CD4-positive, alpha-beta T cell (primary cell): ENCODE results near the gene ZNF354B. TPM values are rescaled to one million over a fixed set of nuclear protein-coding genes. Genes with fewer than 3 reads are reported as not detected.
"Not testable (repeated sequence)": the region's sequence is repeated elsewhere in the genome, so short reads cannot be mapped to it uniquely, and the experiment has no call there.

Experiments used
- ATAC-seq: fragments of 200-7000 bp; cut with Tn5 transposase; one replicate; pipeline ENCODE4 v1.10.0; 2022; ENCODE audit warnings: mild to moderate bottlenecking; ENCODE audit not compliant: poor library complexity
- CTCF ChIA-PET: fragments of 350-600 bp; sonication (Branson Sonifier 250); formaldehyde crosslinking; loops from one replicate; lab custom pipeline; 2021; ENCODE audit warnings: antibody characterized with exemption, inconsistent platforms; lab: Charles Lee
- POLR2A ChIA-PET: fragments of 350-600 bp; sonication (Branson Sonifier 250); formaldehyde crosslinking; loops from one replicate; lab custom pipeline; 2021; ENCODE audit warnings: antibody characterized with exemption, inconsistent platforms; lab: Charles Lee
- DNase-seq, 14 experiments: peaks; one replicate each; pipeline ENCODE4 v3.0.0-alpha.2; 2013 to 2020; ENCODE audit warnings: mixed read lengths in 2 of 14
- H3K27ac ChIP-seq, 2 donors: one replicate each; pipeline versions ENCODE4 v1.5.1 to v1.7.0; 2013; ENCODE audit warnings: low read length in 2 of 2, low read depth in 1 of 2, mild to moderate bottlenecking in 1 of 2
- H3K27me3 ChIP-seq, 2 experiments: 1 replicate in 1 of 2; 2 replicates in 1 of 2; pipeline versions ENCODE4 v1.6.1 to v1.7.0; 2013; ENCODE audit warnings: low read length in 2 of 2, control low read depth in 1 of 2, mild to moderate bottlenecking in 1 of 2, moderate library complexity in 1 of 2; ENCODE audit not compliant: insufficient read depth in 2 of 2, control insufficient read depth in 1 of 2
- H3K36me3 ChIP-seq: one replicate; pipeline ENCODE4 v1.6.1; 2013; ENCODE audit warnings: low read length, control low read depth; ENCODE audit not compliant: insufficient read depth
- H3K4me1 ChIP-seq: one replicate; pipeline ENCODE4 v1.6.1; 2013; ENCODE audit warnings: low read length, control low read depth; ENCODE audit not compliant: insufficient read depth
- H3K4me3 ChIP-seq: one replicate; pipeline ENCODE4 v1.5.1; 2013; ENCODE audit warnings: mild to moderate bottlenecking, low read length, moderate library complexity
- H3K9me3 ChIP-seq, 2 experiments: 1 replicate in 1 of 2; 2 replicates in 1 of 2; pipeline versions ENCODE4 v1.6.1 to v1.7.0; 2013; ENCODE audit warnings: low read length in 2 of 2, mild to moderate bottlenecking in 2 of 2, control low read depth in 1 of 2, moderate library complexity in 1 of 2; ENCODE audit not compliant: control insufficient read depth in 1 of 2, insufficient read depth in 1 of 2
- H3K27ac Mint-ChIP-seq: one replicate; pipeline ENCODE4 v1.8.0; 2020; ENCODE audit warnings: mixed read lengths
- H3K27me3 Mint-ChIP-seq: one replicate; pipeline ENCODE4 v1.8.0; 2021; ENCODE audit warnings: mixed read lengths
- H3K36me3 Mint-ChIP-seq: one replicate; pipeline ENCODE4 v1.8.0; 2021; ENCODE audit warnings: low read depth, mixed read lengths
- H3K4me1 Mint-ChIP-seq: one replicate; pipeline ENCODE4 v1.8.0; 2021; ENCODE audit warnings: low read depth, mixed read lengths
- H3K4me3 Mint-ChIP-seq: one replicate; pipeline ENCODE4 v1.8.0; 2020; ENCODE audit warnings: mild to moderate bottlenecking, mixed read lengths
- H3K9me3 Mint-ChIP-seq: one replicate; pipeline ENCODE4 v1.8.0; 2020; ENCODE audit warnings: mixed read lengths
- CTCF ChIP-seq: fragments of 200-600 bp; IDR thresholded peaks from one replicate; pipeline ENCODE4 v1.8.0; 2022; ENCODE audit warnings: antibody characterized with exemption, mild to moderate bottlenecking
- intact Hi-C, 2 experiments: fragments of 100-400 bp; cut with DNase I in 1 of 2; cut with micrococcal nuclease in 1 of 2; formaldehyde crosslinking; loops; one replicate each; pipeline versions ENCODE4 v1.15.1 to v1.9.0; 2023 to 2025; cut with DNase I, micrococcal nuclease
- total RNA-seq, 174 experiments: library from RNA in 2 of 174; stranded (reverse) in 2 of 174; gene quantifications; one replicate each; pipeline ENCODE4 v1.2.3 and lab custom pipeline; 2021 to 2026

ZNF354B gene
- total RNA-seq, 2 experiments from 2014 or later = 6.2 to 6.3 TPM

- ATAC-seq = no peak
- H3K27me3 Mint-ChIP-seq = peaks cover 34% of the 10 kb centered on the region
- H3K4me3 Mint-ChIP-seq = no peak overlapping the region
- no peak for DNase-seq
- no peak overlapping the region for H3K4me3 ChIP-seq
- no peak overlapping the region for H3K27ac ChIP-seq
- intact Hi-C loops = no loop called here
- H3K36me3 Mint-ChIP-seq = no peaks in the 10 kb centered on the region
- H3K36me3 ChIP-seq = no peaks in the 10 kb centered on the region
- ChIA-PET CTCF (no interaction called here), POLR2A (no interaction called here)
- no peaks in the 10 kb centered on the region for H3K9me3 Mint-ChIP-seq
- H3K27ac Mint-ChIP-seq = no peak overlapping the region
- no peaks in the 10 kb centered on the region for H3K4me1 Mint-ChIP-seq
- peaks cover 0 to 2% of the 10 kb centered on the region in 2 experiments for H3K27me3 ChIP-seq
- no peaks in the 10 kb centered on the region for H3K9me3 ChIP-seq
- H3K4me1 ChIP-seq = no peaks in the 10 kb centered on the region
- no peak for TF ChIP-seq CTCF
These were observed 10.4 kb upstream of the ZNF354B start for GRCh38 chr5:178849316-178849715.

GRCh38 chr5:178851951-178852350 is 7.8 kb upstream of the ZNF354B start:
- no peaks in the 10 kb centered on the region for H3K36me3 ChIP-seq
- H3K27ac Mint-ChIP-seq = no peak overlapping the region
- H3K4me3 Mint-ChIP-seq = no peak overlapping the region
- no peak overlapping the region for H3K27ac ChIP-seq
- no peaks in the 10 kb centered on the region for H3K9me3 ChIP-seq
- peaks cover 3 to 5% of the 10 kb centered on the region in 2 experiments for H3K27me3 ChIP-seq
- H3K27me3 Mint-ChIP-seq = peaks cover 35% of the 10 kb centered on the region
- no peaks in the 10 kb centered on the region for H3K9me3 Mint-ChIP-seq
- DNase-seq (no peak), ATAC-seq (no peak)
- ChIA-PET POLR2A (no interaction called here), CTCF (no interaction called here)
- H3K4me1 ChIP-seq = no peaks in the 10 kb centered on the region
- no peak overlapping the region for H3K4me3 ChIP-seq
- TF ChIP-seq CTCF = no peak
- no peaks in the 10 kb centered on the region for H3K36me3 Mint-ChIP-seq
- intact Hi-C loops = no loop called here
- no peaks in the 10 kb centered on the region for H3K4me1 Mint-ChIP-seq

GRCh38 chr5:178854284-178854683 is 5.5 kb upstream of the ZNF354B start:
- H3K9me3 Mint-ChIP-seq = no peaks in the 10 kb centered on the region
- no peaks in the 10 kb centered on the region for H3K9me3 ChIP-seq
- H3K4me3 ChIP-seq = no peak overlapping the region
- ChIA-PET CTCF (no interaction called here), POLR2A (no interaction called here)
- no peak overlapping the region for H3K27ac ChIP-seq
- H3K4me3 Mint-ChIP-seq = no peak overlapping the region
- H3K27me3 ChIP-seq = peaks cover 3 to 5% of the 10 kb centered on the region in 2 experiments
- intact Hi-C loops = no loop called here
- no peaks in the 10 kb centered on the region for H3K36me3 Mint-ChIP-seq
- ATAC-seq = no peak
- H3K4me1 Mint-ChIP-seq = peaks cover 5% of the 10 kb centered on the region
- TF ChIP-seq CTCF = no peak
- no peaks in the 10 kb centered on the region for H3K4me1 ChIP-seq
- DNase-seq = no peak
- H3K27me3 Mint-ChIP-seq = peaks cover 24% of the 10 kb centered on the region
- no peaks in the 10 kb centered on the region for H3K36me3 ChIP-seq
- H3K27ac Mint-ChIP-seq = no peak overlapping the region

DNA sequence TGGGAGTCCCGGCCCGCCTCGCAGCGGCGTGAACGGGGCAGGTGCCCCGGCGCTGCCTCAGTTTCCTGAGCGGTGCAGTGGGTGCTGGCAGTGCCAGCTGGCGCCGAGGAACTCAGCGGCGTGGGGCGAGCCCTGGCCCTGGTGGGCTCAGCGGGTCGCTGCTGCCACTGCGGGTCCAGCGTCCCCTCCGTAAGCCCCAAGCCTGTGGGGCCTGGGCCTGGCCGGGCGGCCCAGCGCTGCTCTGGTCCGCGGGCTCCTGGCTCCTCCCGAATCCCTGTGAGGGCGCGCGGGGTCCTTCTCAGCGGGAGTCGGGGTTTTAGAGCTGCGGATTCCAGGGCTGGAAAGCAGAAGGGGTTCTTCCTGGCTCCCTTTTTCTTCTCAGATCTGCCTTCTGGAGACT is 862 bp downstream of the ZNF354B start:
- peaks cover 36% of the 10 kb centered on the region for H3K4me1 Mint-ChIP-seq
- H3K36me3 Mint-ChIP-seq = peaks cover 44% of the 10 kb centered on the region
- H3K27me3 ChIP-seq, H3K9me3 ChIP-seq, H3K27ac Mint-ChIP-seq, H3K27ac ChIP-seq, POLR2A ChIA-PET, CTCF ChIA-PET, ATAC-seq, H3K27me3 Mint-ChIP-seq, DNase-seq, H3K9me3 Mint-ChIP-seq, H3K4me3 Mint-ChIP-seq: not testable (repeated sequence)
- peaks cover 16% of the 10 kb centered on the region for H3K4me1 ChIP-seq
- H3K36me3 ChIP-seq = peaks cover 12% of the 10 kb centered on the region
- H3K4me3 ChIP-seq = peak overlapping the region; percentile 60
- intact Hi-C loops = loop anchor here in 1 of 2 experiments (10.0 kb wide), 1 partner anchor 754 kb away; no protein-coding TSS in a partner anchor
